Keratinocyte (primary cell): ENCODE results near the gene RPL28.

Experiments used
- CTCF ChIP-seq, 3 experiments: IDR thresholded peaks in 1 of 3; conservative IDR thresholded peaks in 1 of 3; optimal IDR thresholded peaks in 1 of 3; 2 replicates in 2 of 3; 3 replicates in 1 of 3; pipeline versions ENCODE3 to v1.5.1; 2011; ENCODE audit warnings: low read length in 3 of 3, mild to moderate bottlenecking in 3 of 3, moderate library complexity in 2 of 3, control low read depth in 1 of 3, inconsistent platforms in 1 of 3; ENCODE audit not compliant: insufficient read depth in 2 of 3; ENCODE audit errors: extremely low read depth in 1 of 3
- EZH2 ChIP-seq: IDR thresholded peaks from one replicate; pipeline ENCODE4 v1.6.1; 2012; ENCODE audit warnings: inconsistent platforms, mild to moderate bottlenecking, low read length, moderate library complexity

- TF ChIP-seq CTCF (optimal IDR thresholded peaks at IDR 0.05 in 1 of 3, IDR thresholded peaks at IDR 0.05 in 1 of 3, conservative IDR thresholded peaks at IDR 0.05 in 1 of 3; ENCODE audit: extremely low read depth in 1 of 3, insufficient read depth in 2 of 3, low read length in 3 of 3), result no peak
- no peak for TF ChIP-seq EZH2
Measured at GRCh38 chr19:55435020-55435419, 49.3 kb downstream of the RPL28 start.
